ENCODE measurements around the gene DMAC1. TPM values are rescaled to one million over a fixed set of nuclear protein-coding genes. Genes with fewer than 3 reads are reported as not detected.
A peak's percentile ranks its signal among the peaks of the same experiment; 100 is the strongest.

Gene DMAC1
- total RNA-seq, 1 experiment from 2014 or later = 49.6 TPM

- H3K27me3 Mint-ChIP-seq (ENCODE audit: insufficient read depth, unreplicated experiment) = no peaks in the 10 kb centered on the region
- no peaks in the 10 kb centered on the region for H3K4me1 Mint-ChIP-seq (ENCODE audit: insufficient read depth, unreplicated experiment)
- ChIA-PET POLR2A (no interaction called here), CTCF (interaction anchor here (0.6 to 0.8 kb wide), 2 partner anchors 8 to 33 kb away, joined by 3 to 4 read pairs; no protein-coding TSS in a partner anchor)
- H3K36me3 Mint-ChIP-seq (ENCODE audit: insufficient read depth, unreplicated experiment) = no peaks in the 10 kb centered on the region
- intact Hi-C loops (cut with micrococcal nuclease) = no loop called here
- no peak for DNase-seq (ENCODE audit: unreplicated experiment)
- H3K9me3 Mint-ChIP-seq (ENCODE audit: unreplicated experiment) = no peaks in the 10 kb centered on the region
- BruUV-seq (replicated peaks) = no TSS peak
- no peak overlapping the region for H3K27ac Mint-ChIP-seq (ENCODE audit: low read depth, unreplicated experiment)
- TF ChIP-seq CTCF (IDR thresholded peaks at IDR 0.05; ENCODE audit: unreplicated experiment) = no peak
- no peak overlapping the region for H3K4me3 Mint-ChIP-seq (ENCODE audit: unreplicated experiment)
Measured at GRCh38 chr9:7813030-7813429, 13.5 kb upstream of the DMAC1 start.

GRCh38 chr9:7811677-7812076 is 12.1 kb upstream of the DMAC1 start:
- H3K36me3 Mint-ChIP-seq (ENCODE audit: insufficient read depth, unreplicated experiment) = no peaks in the 10 kb centered on the region
- no peak overlapping the region for H3K27ac Mint-ChIP-seq (ENCODE audit: low read depth, unreplicated experiment)
- BruUV-seq (replicated peaks) = no TSS peak
- H3K4me3 Mint-ChIP-seq (ENCODE audit: unreplicated experiment) = no peak overlapping the region
- ChIA-PET CTCF (no interaction called here), POLR2A (interaction anchor here (0.7 kb wide), 1 partner anchor 72 kb away, joined by 4 read pairs; no protein-coding TSS in a partner anchor)
- no peaks in the 10 kb centered on the region for H3K9me3 Mint-ChIP-seq (ENCODE audit: unreplicated experiment)
- no peaks in the 10 kb centered on the region for H3K4me1 Mint-ChIP-seq (ENCODE audit: insufficient read depth, unreplicated experiment)
- DNase-seq (ENCODE audit: unreplicated experiment) = no peak
- intact Hi-C loops (cut with micrococcal nuclease) = no loop called here
- TF ChIP-seq CTCF (IDR thresholded peaks at IDR 0.05; ENCODE audit: unreplicated experiment) = no peak
- no peaks in the 10 kb centered on the region for H3K27me3 Mint-ChIP-seq (ENCODE audit: insufficient read depth, unreplicated experiment)

- ChIA-PET CTCF (no interaction called here), POLR2A (interaction anchor here (0.6 kb wide), 1 partner anchor 703 kb away, joined by 3 read pairs; no protein-coding TSS in a partner anchor)
- no peak for TF ChIP-seq CTCF (IDR thresholded peaks at IDR 0.05; ENCODE audit: unreplicated experiment)
- intact Hi-C loops (cut with micrococcal nuclease) = no loop called here
- no peaks in the 10 kb centered on the region for H3K27me3 Mint-ChIP-seq (ENCODE audit: insufficient read depth, unreplicated experiment)
- peak; percentile 60 for DNase-seq (ENCODE audit: unreplicated experiment)
- H3K36me3 Mint-ChIP-seq (ENCODE audit: insufficient read depth, unreplicated experiment) = peaks cover 3% of the 10 kb centered on the region
- no peaks in the 10 kb centered on the region for H3K4me1 Mint-ChIP-seq (ENCODE audit: insufficient read depth, unreplicated experiment)
- BruUV-seq (replicated peaks) = no TSS peak
- no peak overlapping the region for H3K27ac Mint-ChIP-seq (ENCODE audit: low read depth, unreplicated experiment)
- no peak overlapping the region for H3K4me3 Mint-ChIP-seq (ENCODE audit: unreplicated experiment)
- no peaks in the 10 kb centered on the region for H3K9me3 Mint-ChIP-seq (ENCODE audit: unreplicated experiment)
Measured at GRCh38 chr9:7802666-7803065, 3.1 kb upstream of the DMAC1 start.

GRCh38 chr9:7799944-7800285 is 337 bp upstream of the DMAC1 start:
- Mint-ChIP-seq H3K27ac (ENCODE audit: low read depth, unreplicated experiment) (peak overlapping the region; percentile 97), H3K4me1 (ENCODE audit: insufficient read depth, unreplicated experiment) (no peaks in the 10 kb centered on the region), H3K9me3 (ENCODE audit: unreplicated experiment) (no peaks in the 10 kb centered on the region), H3K27me3 (ENCODE audit: insufficient read depth, unreplicated experiment) (no peaks in the 10 kb centered on the region), H3K4me3 (ENCODE audit: unreplicated experiment) (peak overlapping the region; percentile 91), H3K36me3 (ENCODE audit: insufficient read depth, unreplicated experiment) (peaks cover 28% of the 10 kb centered on the region)
- POLR2A ChIA-PET = interaction anchor here (0.9 kb wide), 1 partner anchor 24 kb away, joined by 4 read pairs; no protein-coding TSS in a partner anchor
- no TSS peak for BruUV-seq (replicated peaks)
- TF ChIP-seq CTCF (IDR thresholded peaks at IDR 0.05; ENCODE audit: unreplicated experiment) = no peak
- intact Hi-C loops (cut with micrococcal nuclease) = no loop called here
- CTCF ChIA-PET = no interaction called here
- no peak for DNase-seq (ENCODE audit: unreplicated experiment)
